BJ (cell line): ENCODE results near the gene MUTYH. TPM values are rescaled to one million over a fixed set of nuclear protein-coding genes. Genes with fewer than 3 reads are reported as not detected.

ENCODE experiments used
- CTCF ChIA-PET: fragments of 350-600 bp; formaldehyde crosslinking; extraction: SDS; loops from one replicate; lab custom pipeline; 2021; ENCODE audit warnings: antibody characterized with exemption, inconsistent platforms; lab: Yijun Ruan, JAX
- POLR2A ChIA-PET: fragments of 300-600 bp; sonication (Branson Sonifier 250); formaldehyde crosslinking; extraction: SDS; loops from one replicate; lab custom pipeline; 2021; ENCODE audit warnings: antibody characterized with exemption; lab: Charles Lee
- DNase-seq: peaks from one replicate; pipeline ENCODE4 v3.0.0-alpha.2; 2011; ENCODE audit warnings: low read depth
- H3K27me3 ChIP-seq: 2 replicates; pipeline ENCODE4 v1.6.0; 2011; ENCODE audit warnings: low read length; ENCODE audit not compliant: control insufficient read depth, insufficient read depth
- H3K36me3 ChIP-seq: 2 replicates; pipeline ENCODE4 v1.5.1; 2011; ENCODE audit warnings: low read length; ENCODE audit not compliant: control insufficient read depth, insufficient read depth
- H3K4me3 ChIP-seq: 2 replicates; pipeline ENCODE4 v1.5.1; 2011; ENCODE audit warnings: low read depth, mild to moderate bottlenecking, control low read depth, low read length
- polyA plus RNA-seq: library from polyadenylated mRNA; depleted of rRNA; stranded (reverse); fragments of >200 nt; gene quantifications from 2 replicates; pipeline ENCODE4 v1.2.3, GENCODE V29; 2011
- TF ChIP-seq, protein P1 (sequence below): IDR thresholded peaks from 2 replicates; pipeline ENCODE4 v1.5.1; 2011; ENCODE audit warnings: low read depth, mild to moderate bottlenecking, control low read depth, inconsistent platforms, low read length, moderate library complexity; ENCODE audit not compliant: insufficient read depth

The MUTYH gene
- polyA plus RNA-seq, 1 experiment = 11.7 TPM

DNA sequence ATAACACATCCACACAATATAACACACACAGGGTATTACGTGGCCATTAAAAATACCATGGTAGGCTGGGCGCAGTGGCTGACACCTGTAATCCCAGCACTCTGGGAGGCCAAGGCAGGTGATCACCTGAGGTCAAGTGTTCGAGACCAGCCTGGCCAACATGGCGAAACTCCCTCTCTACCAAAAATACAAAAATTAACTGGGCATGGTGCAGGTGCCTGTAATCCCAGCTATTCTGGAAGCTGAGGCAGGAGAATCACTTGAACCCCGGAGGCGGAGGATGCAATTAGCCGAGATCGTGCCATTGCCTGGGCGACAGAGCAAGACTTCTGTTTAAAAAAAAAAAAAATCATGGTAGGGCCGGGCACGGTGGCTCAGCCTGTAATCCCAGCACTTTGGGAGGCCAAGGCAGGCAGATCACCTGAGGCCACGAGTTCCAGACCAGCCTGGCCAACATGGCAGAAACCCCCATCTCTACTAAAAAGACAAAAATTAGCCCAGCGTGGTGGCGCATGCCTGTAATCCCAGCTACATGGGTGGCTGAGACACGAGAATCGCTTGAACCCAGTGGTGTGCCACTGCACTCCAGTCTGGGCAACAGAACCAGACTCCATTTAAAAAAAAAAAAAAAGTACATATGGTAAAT lies 37.6 kb downstream of the MUTYH start:
- ChIA-PET CTCF (interaction anchor here (0.8 to 13.5 kb wide), 9 partner anchors 10 to 573 kb away, joined by 3 to 181 read pairs (median 3); partner anchors contain the start of genes HECTD3 and UROD), POLR2A (interaction anchor here (0.6 kb wide), 1 partner anchor 571 kb away, joined by 3 read pairs; the partner anchor contains the start of gene RNU5D-1)
- H3K4me3 ChIP-seq = peak overlapping the region; percentile 54
- no peak for DNase-seq
- no peaks in the 10 kb centered on the region for H3K36me3 ChIP-seq
- no peaks in the 10 kb centered on the region for H3K27me3 ChIP-seq
- TF ChIP-seq, protein P1, sequence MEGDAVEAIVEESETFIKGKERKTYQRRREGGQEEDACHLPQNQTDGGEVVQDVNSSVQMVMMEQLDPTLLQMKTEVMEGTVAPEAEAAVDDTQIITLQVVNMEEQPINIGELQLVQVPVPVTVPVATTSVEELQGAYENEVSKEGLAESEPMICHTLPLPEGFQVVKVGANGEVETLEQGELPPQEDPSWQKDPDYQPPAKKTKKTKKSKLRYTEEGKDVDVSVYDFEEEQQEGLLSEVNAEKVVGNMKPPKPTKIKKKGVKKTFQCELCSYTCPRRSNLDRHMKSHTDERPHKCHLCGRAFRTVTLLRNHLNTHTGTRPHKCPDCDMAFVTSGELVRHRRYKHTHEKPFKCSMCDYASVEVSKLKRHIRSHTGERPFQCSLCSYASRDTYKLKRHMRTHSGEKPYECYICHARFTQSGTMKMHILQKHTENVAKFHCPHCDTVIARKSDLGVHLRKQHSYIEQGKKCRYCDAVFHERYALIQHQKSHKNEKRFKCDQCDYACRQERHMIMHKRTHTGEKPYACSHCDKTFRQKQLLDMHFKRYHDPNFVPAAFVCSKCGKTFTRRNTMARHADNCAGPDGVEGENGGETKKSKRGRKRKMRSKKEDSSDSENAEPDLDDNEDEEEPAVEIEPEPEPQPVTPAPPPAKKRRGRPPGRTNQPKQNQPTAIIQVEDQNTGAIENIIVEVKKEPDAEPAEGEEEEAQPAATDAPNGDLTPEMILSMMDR = no peak

DNA sequence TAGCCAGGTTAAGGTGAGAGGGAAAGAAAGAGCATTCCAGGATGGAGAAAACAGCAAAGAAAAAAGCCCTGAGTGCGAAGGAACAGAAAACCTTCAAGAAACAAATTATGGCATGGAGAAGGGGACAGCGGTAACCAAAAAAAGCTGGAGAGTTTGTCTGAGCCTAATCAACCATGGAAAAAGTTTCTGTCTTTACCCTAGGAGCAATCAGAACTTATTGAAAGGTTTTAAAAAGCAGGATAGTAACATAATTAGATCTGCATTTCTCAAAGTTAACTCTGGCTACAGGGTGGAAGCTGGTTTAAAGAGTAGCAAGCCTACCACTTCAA lies 39.6 kb downstream of the MUTYH start:
- ChIA-PET CTCF (interaction anchor here (0.9 to 13.5 kb wide), 8 partner anchors 15 to 508 kb away, joined by 3 to 181 read pairs (median 7); partner anchors contain the start of genes HECTD3 and UROD), POLR2A (no interaction called here)
- Histone ChIP-seq H3K36me3 (no peaks in the 10 kb centered on the region), H3K27me3 (no peaks in the 10 kb centered on the region), H3K4me3 (no peak overlapping the region)
- TF ChIP-seq, protein P1 = no peak
- DNase-seq = no peak

DNA sequence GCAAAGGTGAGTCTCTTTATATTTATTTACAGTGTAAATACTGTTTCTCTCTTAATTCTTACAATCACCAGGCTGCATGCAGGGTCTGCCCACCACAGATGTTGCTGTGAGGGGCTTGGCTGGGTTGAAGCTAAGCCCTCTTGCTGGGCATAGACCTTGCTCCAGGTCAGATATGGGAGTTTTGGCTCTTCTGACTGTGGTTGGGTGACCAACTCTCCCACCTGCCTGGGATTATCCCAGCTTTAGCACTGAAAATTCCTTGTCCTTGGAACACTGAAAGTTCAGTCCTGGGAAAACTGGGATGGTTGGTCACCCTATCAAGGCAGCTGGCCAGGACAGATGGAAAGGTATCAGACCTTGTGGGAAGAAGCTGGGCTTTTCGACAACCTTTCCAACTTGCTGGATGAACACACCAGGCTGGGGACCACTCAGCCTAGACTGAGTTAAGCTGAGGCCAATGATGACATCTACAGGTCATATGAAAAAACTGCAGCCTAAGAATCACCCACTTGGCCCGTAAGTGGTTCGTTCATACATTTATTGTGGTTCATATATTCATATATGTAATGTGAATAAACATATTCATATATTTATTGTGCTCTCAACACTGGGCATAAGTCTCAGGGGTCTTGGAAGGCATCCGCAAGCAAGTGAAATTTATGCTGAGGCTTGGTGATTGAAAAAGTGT lies 40.1 kb downstream of the MUTYH start:
- Histone ChIP-seq H3K4me3 (no peak overlapping the region), H3K36me3 (no peaks in the 10 kb centered on the region), H3K27me3 (no peaks in the 10 kb centered on the region)
- CTCF ChIA-PET = interaction anchor here (0.7 to 13.5 kb wide), 13 partner anchors 15 to 833 kb away, joined by 3 to 181 read pairs (median 4); partner anchors contain the start of genes HECTD3 and UROD
- POLR2A ChIA-PET = no interaction called here
- TF ChIP-seq, protein P1 = peak; percentile 75
- DNase-seq = no peak

DNA sequence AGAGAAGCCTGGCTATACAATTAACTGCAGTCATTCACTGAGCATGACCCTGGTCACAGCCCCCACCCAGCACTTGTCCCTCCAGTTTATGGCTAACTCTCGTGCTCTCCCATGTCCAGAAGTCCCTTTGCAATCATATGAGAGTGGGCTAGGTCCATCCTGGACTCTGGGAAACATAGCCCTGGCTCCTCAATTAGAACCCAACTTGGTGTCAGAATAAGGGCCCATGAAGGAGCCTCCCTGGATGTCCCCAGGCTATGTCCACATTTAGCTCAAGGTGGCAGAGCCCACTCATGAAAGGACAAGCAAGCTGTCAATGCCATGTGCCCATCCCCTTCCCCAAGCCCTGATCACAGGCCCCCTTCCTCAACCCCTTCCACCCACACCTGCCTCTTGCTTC lies 40.9 kb downstream of the MUTYH start:
- Histone ChIP-seq H3K36me3 (no peaks in the 10 kb centered on the region), H3K27me3 (no peaks in the 10 kb centered on the region), H3K4me3 (no peak overlapping the region)
- CTCF ChIA-PET = interaction anchor here (0.7 to 13.5 kb wide), 6 partner anchors 17 to 832 kb away, joined by 3 to 181 read pairs (median 8); partner anchors contain the start of genes HECTD3 and UROD
- TF ChIP-seq, protein P1 = no peak
- DNase-seq = no peak
- POLR2A ChIA-PET = no interaction called here
